Upper lobe of left lung (tissue), 6 donors: Measurements from ENCODE around the gene PLTP. TPM values are rescaled to one million over a fixed set of nuclear protein-coding genes. Genes with fewer than 3 reads are reported as not detected.
A peak's percentile ranks its signal among the peaks of the same experiment; 100 is the strongest.
"Not testable (repeated sequence)": the region's sequence is repeated elsewhere in the genome, so short reads cannot be mapped to it uniquely, and the experiment has no call there.

Experiments
- ATAC-seq, 2 donors: fragments of 200-7000 bp; cut with Tn5 transposase; one replicate each; pipeline ENCODE4 v1.9.1; 2022; ENCODE audit warnings: mild to moderate bottlenecking in 2 of 2, moderate library complexity in 2 of 2; ENCODE audit not compliant: low FRiP score in 2 of 2
- DNase-seq, 2 donors: peaks; one replicate each; pipeline ENCODE4 v3.0.0-alpha.2; 2019 to 2020
- H3K27ac ChIP-seq, 4 donors: fragments of 200-600 bp; sonication (generic); one replicate each; pipeline ENCODE4 v1.5.1; 2016 to 2019
- H3K27me3 ChIP-seq, 4 donors: fragments of 200-600 bp; sonication (generic); one replicate each; pipeline ENCODE4 v1.5.1; 2017 to 2019
- H3K36me3 ChIP-seq, 4 donors: fragments of 200-600 bp; sonication (generic); one replicate each; pipeline ENCODE4 v1.5.1; 2016 to 2019
- H3K4me1 ChIP-seq, 4 donors: fragments of 200-600 bp; sonication (generic); one replicate each; pipeline ENCODE4 v1.5.1; 2018 to 2019
- H3K4me3 ChIP-seq, 4 donors: fragments of 200-600 bp; sonication (generic); one replicate each; pipeline ENCODE4 v1.5.1; 2017 to 2019; ENCODE audit warnings: mild to moderate bottlenecking in 2 of 4, moderate library complexity in 1 of 4
- H3K9me3 ChIP-seq, 4 donors: fragments of 200-600 bp; sonication (generic); one replicate each; pipeline ENCODE4 v1.5.1; 2018 to 2019
- CTCF ChIP-seq, 6 experiments: fragments of 450-650 bp in 4 of 6; fragments of 200-600 bp in 2 of 6; sonication (generic) in 2 of 6; IDR thresholded peaks; one replicate each; pipeline ENCODE4 v1.5.1; 2016 to 2019; ENCODE audit warnings: antibody characterized with exemption in 6 of 6
- EP300 ChIP-seq, 4 donors: sonication (generic); formaldehyde crosslinking; IDR thresholded peaks; one replicate each; pipeline ENCODE4 v1.5.1; 2017; ENCODE audit warnings: antibody characterized with exemption in 4 of 4, control low read depth in 2 of 4
- POLR2A ChIP-seq, 4 donors: fragments of 450-650 bp; IDR thresholded peaks; one replicate each; pipeline ENCODE4 v1.5.1; 2016 to 2017; ENCODE audit warnings: antibody characterized with exemption in 4 of 4, mild to moderate bottlenecking in 2 of 4
- POLR2AphosphoS5 ChIP-seq, 2 donors: sonication (generic); formaldehyde crosslinking; IDR thresholded peaks; one replicate each; pipeline ENCODE4 v1.5.1; 2017; ENCODE audit warnings: antibody characterized with exemption in 2 of 2
- WGBS, 2 donors: methylation state at CpG; one replicate each; pipeline ENCODE4 v1.1.5; 2017 to 2018; 5-methylcytosine and 5-hydroxymethylcytosine counted together
- total RNA-seq, 6 donors: library from RNA; depleted of rRNA in 4 of 6; stranded (reverse); fragments of >200 nt in 4 of 6; gene quantifications; one replicate each; pipeline versions ENCODE4 v1.1.0 to v1.2.1, GENCODE V29; 2016 to 2021
- donor health status: DM: no; HTN: no; CAD: no; lungs with moderate emphysema.
- donor health status: DM: no; HTN: yes; CAD: no; lungs with severe emphysema.

PLTP gene
- total RNA-seq, 6 donors from 2014 or later, result 28.9 to 169 (median 57.8) TPM

GRCh38 chr20:45878076-45878761 is 33.7 kb downstream of the PLTP start:
- H3K27me3 ChIP-seq, result no peaks in the 10 kb centered on the region
- H3K9me3 ChIP-seq, result no peaks in the 10 kb centered on the region
- DNase-seq, result no peak
- no peak overlapping the region for H3K27ac ChIP-seq
- H3K36me3 ChIP-seq, result peaks cover 5 to 32% (median 24%) of the 10 kb centered on the region in 4 donors
- H3K4me1 ChIP-seq, result peaks cover 7 to 17% (median 14%) of the 10 kb centered on the region in 4 donors
- 86 to 94% methylated on average over 4 to 12 of the region's 13 CpGs for WGBS, 2 donors
- ATAC-seq, result peak in 1 of 2 donors; percentile 60
- TF ChIP-seq POLR2A (IDR thresholded peaks at IDR 0.05) (no peak), EP300 (IDR thresholded peaks at IDR 0.05) (no peak), POLR2AphosphoS5 (IDR thresholded peaks at IDR 0.05) (no peak), CTCF (IDR thresholded peaks at IDR 0.05) (no peak)
- no peak overlapping the region for H3K4me3 ChIP-seq

GRCh38 chr20:45874576-45874975 is 37.4 kb downstream of the PLTP start:
- peaks cover 5 to 23% (median 19%) of the 10 kb centered on the region in 4 donors for H3K36me3 ChIP-seq
- H3K9me3 ChIP-seq, result no peaks in the 10 kb centered on the region
- no peak for ATAC-seq
- H3K27me3 ChIP-seq, result no peaks in the 10 kb centered on the region
- H3K4me1 ChIP-seq, result no peaks in the 10 kb centered on the region
- TF ChIP-seq EP300 (IDR thresholded peaks at IDR 0.05) (no peak), CTCF (IDR thresholded peaks at IDR 0.05) (no peak), POLR2A (IDR thresholded peaks at IDR 0.05) (no peak), POLR2AphosphoS5 (IDR thresholded peaks at IDR 0.05) (no peak)
- no peak for DNase-seq
- no peak overlapping the region for H3K4me3 ChIP-seq
- 69 to 76% methylated on average over 4 of the region's 4 CpGs for WGBS, 2 donors
- no peak overlapping the region for H3K27ac ChIP-seq

GRCh38 chr20:45874104-45874481 is 37.9 kb downstream of the PLTP start:
- 94% methylated on average over 8 to 10 of the region's 10 CpGs for WGBS, 2 donors
- not testable (repeated sequence) for H3K27me3 ChIP-seq, H3K4me3 ChIP-seq, ATAC-seq, H3K4me1 ChIP-seq, H3K27ac ChIP-seq, DNase-seq, H3K9me3 ChIP-seq
- H3K36me3 ChIP-seq, result peaks cover 5 to 23% (median 19%) of the 10 kb centered on the region in 4 donors

- no peaks in the 10 kb centered on the region for H3K27me3 ChIP-seq
- peaks cover 5 to 22% (median 18%) of the 10 kb centered on the region in 4 donors for H3K36me3 ChIP-seq
- H3K4me1 ChIP-seq, result no peaks in the 10 kb centered on the region
- no peak overlapping the region for H3K4me3 ChIP-seq
- H3K27ac ChIP-seq, result no peak overlapping the region
- no peak for DNase-seq
- TF ChIP-seq POLR2A (IDR thresholded peaks at IDR 0.05), result no peak
- no peak for TF ChIP-seq EP300 (IDR thresholded peaks at IDR 0.05)
- TF ChIP-seq CTCF (IDR thresholded peaks at IDR 0.05), result no peak
- TF ChIP-seq POLR2AphosphoS5 (IDR thresholded peaks at IDR 0.05), result no peak
- ATAC-seq, result no peak
- H3K9me3 ChIP-seq, result no peaks in the 10 kb centered on the region
- 76 to 96% methylated on average over 1 of the region's 1 CpG for WGBS, 2 donors
Measured at GRCh38 chr20:45873409-45874103, 38.4 kb downstream of the PLTP start.

- Histone ChIP-seq H3K4me3 (no peak overlapping the region), H3K36me3 (peaks cover 0 to 13% (median 10%) of the 10 kb centered on the region in 4 donors), H3K4me1 (no peaks in the 10 kb centered on the region), H3K27ac (no peak overlapping the region), H3K9me3 (no peaks in the 10 kb centered on the region), H3K27me3 (no peaks in the 10 kb centered on the region)
- TF ChIP-seq EP300 (IDR thresholded peaks at IDR 0.05) (no peak), POLR2AphosphoS5 (IDR thresholded peaks at IDR 0.05) (no peak), CTCF (IDR thresholded peaks at IDR 0.05) (no peak), POLR2A (IDR thresholded peaks at IDR 0.05) (no peak)
- ATAC-seq, result peak in 1 of 2 donors; percentile 55
- no peak for DNase-seq
- 82 to 99% methylated on average over 4 of the region's 4 CpGs for WGBS, 2 donors
Measured at GRCh38 chr20:45872626-45873025, 39.3 kb downstream of the PLTP start.
